ENCODE data around the gene TM4SF5.
A peak's percentile ranks its signal among the peaks of the same experiment; 100 is the strongest.

Gene TM4SF5

DNA sequence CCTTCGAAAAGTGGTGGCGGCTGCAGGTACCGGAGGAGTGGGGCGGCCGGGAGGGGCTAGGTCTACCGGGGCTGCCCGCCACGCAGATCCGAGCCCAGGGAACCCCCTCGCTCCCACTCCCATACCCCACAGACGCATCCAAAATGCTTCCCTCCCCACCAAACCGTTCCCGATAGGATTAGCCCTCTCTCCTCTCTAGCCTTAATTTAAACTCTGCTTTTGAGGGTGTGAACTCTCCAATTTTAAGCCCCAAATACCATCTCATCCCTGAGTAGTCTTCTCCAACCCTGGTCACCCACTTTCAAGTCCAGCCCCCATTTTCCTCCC, 31.7 kb upstream of the TM4SF5 start:
- Histone ChIP-seq H3K27me3 (ENCODE audit: control insufficient read depth, insufficient read depth, low read length) (peaks cover 12% of the 10 kb centered on the region), H3K4me1 (ENCODE audit: control insufficient read depth, insufficient read depth, low read length) (peaks cover 10% of the 10 kb centered on the region), H3K9ac (ENCODE audit: low read length) (peak overlapping the region; percentile 92), H3K36me3 (ENCODE audit: control insufficient read depth, insufficient read depth, low read length) (no peaks in the 10 kb centered on the region), H3K9me3 (ENCODE audit: control insufficient read depth, low read length) (no peaks in the 10 kb centered on the region), H3K4me3 (ENCODE audit: low read length) (peak overlapping the region; percentile 57)

DNA sequence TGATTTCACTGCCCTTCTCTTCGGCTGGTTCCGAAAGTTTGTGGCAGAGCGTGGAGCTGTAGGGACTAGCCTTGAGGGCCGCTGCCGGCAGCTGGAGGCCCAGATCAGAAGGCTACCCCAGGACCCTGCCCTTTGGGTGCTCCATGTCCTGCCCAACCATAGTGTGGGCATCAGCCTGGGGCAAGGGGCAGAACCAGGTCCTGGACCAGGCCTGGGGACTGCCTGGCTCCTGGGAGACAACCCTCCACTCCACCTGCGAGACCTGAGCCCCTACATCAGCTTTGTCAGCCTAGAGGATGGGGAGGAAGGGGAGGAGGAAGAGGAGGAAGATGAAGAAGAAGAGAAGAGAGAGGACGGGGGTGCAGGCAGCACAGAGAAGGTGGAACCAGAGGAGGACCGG, 31.1 kb upstream of the TM4SF5 start:
- Histone ChIP-seq H3K27me3 (ENCODE audit: control insufficient read depth, insufficient read depth, low read length) (peaks cover 16% of the 10 kb centered on the region), H3K36me3 (ENCODE audit: control insufficient read depth, insufficient read depth, low read length) (no peaks in the 10 kb centered on the region), H3K9ac (ENCODE audit: low read length) (peak overlapping the region; percentile 92), H3K4me1 (ENCODE audit: control insufficient read depth, insufficient read depth, low read length) (peaks cover 14% of the 10 kb centered on the region), H3K4me3 (ENCODE audit: low read length) (no peak overlapping the region), H3K9me3 (ENCODE audit: control insufficient read depth, low read length) (no peaks in the 10 kb centered on the region)

DNA sequence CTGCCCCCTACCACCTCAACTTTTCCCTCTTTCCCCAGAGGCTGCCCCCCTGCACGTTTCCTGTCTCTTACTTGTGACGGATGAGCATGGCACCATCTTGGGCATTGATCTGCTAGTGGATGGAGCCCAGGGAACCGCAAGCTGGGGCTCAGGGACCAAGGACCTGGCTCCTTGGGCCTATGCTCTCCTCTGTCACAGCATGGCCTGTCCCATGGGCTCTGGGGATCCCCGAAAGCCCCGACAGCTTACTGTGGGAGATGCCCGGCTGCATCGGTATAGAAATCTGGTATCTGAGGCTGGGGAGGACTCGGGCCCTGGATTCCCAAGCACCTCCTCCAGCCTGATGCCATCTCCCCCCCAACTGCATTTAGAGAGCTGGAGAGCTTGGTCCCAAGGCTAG, 30.1 kb upstream of the TM4SF5 start:
- Histone ChIP-seq H3K9me3 (ENCODE audit: control insufficient read depth, low read length) (no peaks in the 10 kb centered on the region), H3K36me3 (ENCODE audit: control insufficient read depth, insufficient read depth, low read length) (no peaks in the 10 kb centered on the region), H3K4me1 (ENCODE audit: control insufficient read depth, insufficient read depth, low read length) (peaks cover 14% of the 10 kb centered on the region), H3K4me3 (ENCODE audit: low read length) (no peak overlapping the region), H3K27me3 (ENCODE audit: control insufficient read depth, insufficient read depth, low read length) (peaks cover 16% of the 10 kb centered on the region), H3K9ac (ENCODE audit: low read length) (no peak overlapping the region)

DNA sequence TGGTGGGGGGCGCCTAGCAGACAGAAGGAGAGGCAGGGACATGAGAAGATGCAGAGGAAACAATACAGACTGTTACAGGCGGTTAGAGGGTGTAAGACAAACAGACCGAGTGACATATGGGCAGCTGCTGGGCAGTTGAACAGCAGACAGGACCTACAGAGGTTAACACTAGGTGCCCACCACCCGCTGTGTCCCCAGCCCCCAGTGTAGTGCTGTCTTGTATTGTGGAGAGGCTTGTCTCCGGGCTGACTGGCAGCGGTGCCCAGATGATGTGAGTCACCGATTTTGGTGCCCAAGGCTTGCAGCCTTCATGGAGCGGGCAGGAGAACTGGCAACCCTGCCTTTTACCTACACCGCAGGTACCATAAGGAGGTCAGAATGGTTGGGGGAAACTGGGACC, 29.6 kb upstream of the TM4SF5 start:
- Histone ChIP-seq H3K4me3 (ENCODE audit: low read length) (no peak overlapping the region), H3K27me3 (ENCODE audit: control insufficient read depth, insufficient read depth, low read length) (peaks cover 16% of the 10 kb centered on the region), H3K9me3 (ENCODE audit: control insufficient read depth, low read length) (no peaks in the 10 kb centered on the region)

DNA sequence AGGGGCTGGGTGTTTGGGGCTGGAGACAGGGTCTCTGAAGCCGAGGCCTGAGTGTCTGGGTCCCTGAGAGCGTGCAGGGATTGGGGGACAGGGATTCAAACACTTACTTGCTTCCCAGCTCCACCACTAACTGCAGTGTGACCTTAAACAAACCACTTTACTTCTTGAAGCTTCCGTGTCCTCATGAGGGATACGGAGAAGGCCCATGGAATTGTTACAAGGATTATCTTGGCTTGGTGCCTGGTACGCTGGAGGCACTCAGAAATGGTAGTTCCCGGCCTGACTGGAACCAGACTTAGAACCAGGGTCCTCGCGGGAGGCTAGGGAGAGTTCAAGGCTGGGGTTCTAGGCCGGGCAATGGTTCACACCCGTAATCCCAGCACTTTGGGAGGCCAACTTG, 29.1 kb upstream of the TM4SF5 start:
- Histone ChIP-seq H3K4me1 (ENCODE audit: control insufficient read depth, insufficient read depth, low read length) (peaks cover 14% of the 10 kb centered on the region), H3K9me3 (ENCODE audit: control insufficient read depth, low read length) (no peaks in the 10 kb centered on the region), H3K36me3 (ENCODE audit: control insufficient read depth, insufficient read depth, low read length) (no peaks in the 10 kb centered on the region), H3K4me3 (ENCODE audit: low read length) (no peak overlapping the region), H3K9ac (ENCODE audit: low read length) (no peak overlapping the region), H3K27me3 (ENCODE audit: control insufficient read depth, insufficient read depth, low read length) (peaks cover 16% of the 10 kb centered on the region)

More for the DNA sequence above, 29.6 kb upstream of the TM4SF5 start:
- peaks cover 14% of the 10 kb centered on the region for H3K4me1 ChIP-seq (ENCODE audit: control insufficient read depth, insufficient read depth, low read length)
- H3K36me3 ChIP-seq (ENCODE audit: control insufficient read depth, insufficient read depth, low read length): no peaks in the 10 kb centered on the region
- no peak overlapping the region for H3K9ac ChIP-seq (ENCODE audit: low read length)

DNA sequence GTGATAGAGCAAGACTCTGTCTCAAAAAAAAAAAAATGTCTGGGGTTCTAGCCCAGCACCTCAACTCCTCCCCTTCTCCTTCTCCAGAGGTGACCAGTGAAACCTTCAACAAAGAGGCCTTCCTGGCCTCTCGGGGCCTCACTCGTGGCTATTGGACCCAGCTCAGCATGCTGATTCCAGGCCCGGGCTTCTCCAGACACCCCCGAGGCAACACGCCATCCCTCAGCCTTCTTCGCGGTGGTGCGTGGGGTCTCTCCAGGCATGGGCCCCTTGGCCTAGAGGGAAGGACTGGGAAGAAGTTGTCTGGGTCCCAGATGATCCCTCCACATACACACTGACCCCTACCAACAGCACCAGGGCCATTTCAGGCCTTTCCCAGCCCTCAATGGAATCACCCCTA, 28.5 kb upstream of the TM4SF5 start:
- Histone ChIP-seq H3K4me3 (ENCODE audit: low read length) (no peak overlapping the region), H3K4me1 (ENCODE audit: control insufficient read depth, insufficient read depth, low read length) (peaks cover 14% of the 10 kb centered on the region), H3K9me3 (ENCODE audit: control insufficient read depth, low read length) (no peaks in the 10 kb centered on the region), H3K9ac (ENCODE audit: low read length) (no peak overlapping the region), H3K36me3 (ENCODE audit: control insufficient read depth, insufficient read depth, low read length) (no peaks in the 10 kb centered on the region), H3K27me3 (ENCODE audit: control insufficient read depth, insufficient read depth, low read length) (peaks cover 16% of the 10 kb centered on the region)

DNA sequence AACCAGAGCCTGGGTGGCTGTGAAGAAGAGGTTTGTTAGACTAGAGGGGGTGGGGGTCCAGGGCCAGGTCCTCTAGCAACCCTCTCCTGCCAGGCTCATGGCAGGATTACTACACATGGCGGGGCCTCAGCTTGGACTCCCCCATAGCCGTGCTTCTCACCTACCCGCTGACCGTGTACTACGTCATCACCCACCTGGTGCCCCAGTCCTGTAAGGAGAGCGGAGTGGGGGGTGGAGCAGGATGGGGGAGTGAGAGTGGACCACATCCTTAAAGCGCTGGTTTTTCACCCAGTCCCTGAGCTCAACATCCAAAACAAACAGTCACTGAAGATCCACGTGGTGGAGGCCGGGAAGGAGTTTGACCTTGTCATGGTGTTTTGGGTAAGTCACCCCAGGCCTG, 27.8 kb upstream of the TM4SF5 start:
- H3K36me3 ChIP-seq (ENCODE audit: control insufficient read depth, insufficient read depth, low read length): no peaks in the 10 kb centered on the region
- H3K27me3 ChIP-seq (ENCODE audit: control insufficient read depth, insufficient read depth, low read length): peaks cover 21% of the 10 kb centered on the region
- no peak overlapping the region for H3K9ac ChIP-seq (ENCODE audit: low read length)

DNA sequence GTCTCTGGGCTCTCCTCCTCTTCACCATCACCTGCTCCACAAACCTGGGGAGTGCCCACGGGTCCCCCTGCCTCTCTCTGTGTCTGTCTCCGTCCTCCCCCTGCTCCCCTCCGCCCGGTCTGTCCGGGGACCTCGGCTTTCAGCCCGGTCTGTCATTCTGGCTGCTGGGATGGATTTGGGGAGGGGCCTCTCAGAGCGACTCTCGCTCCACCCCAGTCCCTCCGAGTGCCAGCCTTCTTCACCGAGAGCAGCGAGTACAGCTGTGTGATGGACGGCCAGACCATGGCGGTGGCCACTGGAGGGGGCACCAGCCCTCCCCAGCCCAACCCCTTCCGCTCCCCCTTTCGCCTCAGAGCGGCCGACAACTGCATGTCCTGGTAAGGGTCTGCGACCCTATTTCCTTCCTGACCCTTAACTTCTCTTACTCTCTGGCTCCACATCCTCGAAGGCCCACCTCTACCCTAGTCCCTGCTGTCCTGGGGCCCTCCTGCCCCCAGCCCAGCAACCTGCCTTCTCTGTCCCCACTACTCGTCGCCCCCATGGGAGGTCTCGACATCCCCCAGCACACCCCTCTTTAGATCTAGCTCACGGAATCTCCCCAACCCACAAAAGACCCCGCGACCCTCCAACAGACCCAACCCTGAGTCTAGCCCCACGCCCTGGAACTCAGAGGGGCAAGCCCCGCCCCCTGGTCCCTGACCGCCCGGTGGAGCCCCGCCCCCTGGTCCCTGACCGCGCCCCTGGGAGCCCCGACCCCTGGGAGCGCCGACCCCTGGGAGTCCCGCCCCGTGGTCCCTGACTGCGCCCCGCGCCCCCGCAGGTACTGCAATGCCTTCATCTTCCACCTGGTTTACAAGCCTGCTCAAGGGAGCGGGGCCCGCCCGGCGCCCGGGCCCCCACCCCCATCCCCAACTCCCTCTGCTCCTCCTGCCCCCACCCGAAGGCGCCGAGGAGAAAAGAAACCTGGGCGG, 26.4 kb upstream of the TM4SF5 start:
- Histone ChIP-seq H3K9ac (ENCODE audit: low read length) (no peak overlapping the region), H3K27me3 (ENCODE audit: control insufficient read depth, insufficient read depth, low read length) (peaks cover 23% of the 10 kb centered on the region), H3K36me3 (ENCODE audit: control insufficient read depth, insufficient read depth, low read length) (no peaks in the 10 kb centered on the region), H3K9me3 (ENCODE audit: control insufficient read depth, low read length) (no peaks in the 10 kb centered on the region), H3K4me1 (ENCODE audit: control insufficient read depth, insufficient read depth, low read length) (peaks cover 5% of the 10 kb centered on the region), H3K4me3 (ENCODE audit: low read length) (no peak overlapping the region)

More for the DNA sequence above, 27.8 kb upstream of the TM4SF5 start:
- Histone ChIP-seq H3K4me1 (ENCODE audit: control insufficient read depth, insufficient read depth, low read length) (peaks cover 7% of the 10 kb centered on the region), H3K4me3 (ENCODE audit: low read length) (no peak overlapping the region), H3K9me3 (ENCODE audit: control insufficient read depth, low read length) (no peaks in the 10 kb centered on the region)

DNA sequence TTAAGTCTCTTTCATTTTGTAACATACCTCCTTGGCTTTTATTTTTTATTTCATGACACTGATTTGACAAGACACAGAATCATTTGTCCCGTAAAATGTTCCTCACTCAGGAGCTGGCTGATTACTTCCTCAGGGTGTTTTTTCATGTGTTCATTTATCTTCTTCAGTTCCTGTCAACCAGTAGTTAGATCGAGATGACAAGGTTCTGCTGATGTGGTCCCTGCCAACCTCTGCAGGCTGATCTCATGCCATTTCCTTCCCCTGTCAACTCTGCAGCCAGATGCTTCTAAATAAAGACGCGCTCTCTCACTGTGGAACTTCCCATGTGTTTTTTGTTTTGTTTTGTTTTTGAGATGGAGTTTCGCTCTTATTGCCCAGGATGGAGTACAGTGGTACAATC, 23.8 kb upstream of the TM4SF5 start:
- Histone ChIP-seq H3K9ac (ENCODE audit: low read length) (no peak overlapping the region), H3K9me3 (ENCODE audit: control insufficient read depth, low read length) (no peaks in the 10 kb centered on the region), H3K4me3 (ENCODE audit: low read length) (no peak overlapping the region), H3K36me3 (ENCODE audit: control insufficient read depth, insufficient read depth, low read length) (no peaks in the 10 kb centered on the region), H3K27me3 (ENCODE audit: control insufficient read depth, insufficient read depth, low read length) (peaks cover 23% of the 10 kb centered on the region), H3K4me1 (ENCODE audit: control insufficient read depth, insufficient read depth, low read length) (peaks cover 5% of the 10 kb centered on the region)

DNA sequence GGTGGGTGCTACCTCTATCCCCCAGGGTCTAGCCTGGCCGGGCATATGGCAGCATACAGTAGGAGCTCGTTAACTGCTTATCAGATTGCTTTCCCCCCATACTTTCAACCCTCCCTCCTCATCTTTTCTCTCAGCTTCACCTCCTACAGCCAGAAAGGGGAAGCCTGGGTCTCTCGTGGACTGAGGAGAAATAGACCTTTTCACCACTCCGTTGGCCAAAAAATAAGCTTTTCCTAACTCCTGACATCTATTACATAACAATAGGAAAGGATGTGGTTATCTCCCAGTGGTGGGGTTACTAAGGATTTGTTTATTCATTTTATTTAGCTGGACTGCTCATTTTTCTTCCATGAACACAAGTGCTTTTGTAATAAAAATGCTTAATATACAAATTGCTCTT, 23.0 kb upstream of the TM4SF5 start:
- Histone ChIP-seq H3K9ac (ENCODE audit: low read length) (no peak overlapping the region), H3K27me3 (ENCODE audit: control insufficient read depth, insufficient read depth, low read length) (peaks cover 19% of the 10 kb centered on the region), H3K9me3 (ENCODE audit: control insufficient read depth, low read length) (no peaks in the 10 kb centered on the region), H3K4me3 (ENCODE audit: low read length) (no peak overlapping the region), H3K36me3 (ENCODE audit: control insufficient read depth, insufficient read depth, low read length) (no peaks in the 10 kb centered on the region), H3K4me1 (ENCODE audit: control insufficient read depth, insufficient read depth, low read length) (peaks cover 5% of the 10 kb centered on the region)

DNA sequence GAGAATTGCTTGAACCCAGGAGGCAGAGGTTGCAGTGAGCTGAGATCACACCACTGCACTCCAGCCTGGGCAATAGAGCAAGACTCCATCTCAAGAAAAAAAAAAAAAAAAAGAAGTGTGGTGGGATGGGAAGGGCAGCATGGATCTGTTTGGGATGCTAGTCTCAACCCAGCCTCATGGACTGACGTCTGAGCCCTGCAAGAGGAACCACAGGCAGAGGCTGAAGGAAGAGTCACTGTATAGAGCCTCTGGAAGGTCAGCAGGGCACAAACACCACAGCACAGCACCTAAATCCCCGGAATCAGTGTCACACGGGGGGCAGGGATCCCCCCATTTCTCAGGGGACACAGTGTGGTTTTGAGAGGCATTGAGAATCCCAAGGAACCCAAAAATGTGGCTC, 21.1 kb upstream of the TM4SF5 start:
- Histone ChIP-seq H3K9ac (ENCODE audit: low read length) (no peak overlapping the region), H3K4me1 (ENCODE audit: control insufficient read depth, insufficient read depth, low read length) (no peaks in the 10 kb centered on the region), H3K9me3 (ENCODE audit: control insufficient read depth, low read length) (no peaks in the 10 kb centered on the region), H3K27me3 (ENCODE audit: control insufficient read depth, insufficient read depth, low read length) (peaks cover 9% of the 10 kb centered on the region), H3K4me3 (ENCODE audit: low read length) (no peak overlapping the region), H3K36me3 (ENCODE audit: control insufficient read depth, insufficient read depth, low read length) (no peaks in the 10 kb centered on the region)

DNA sequence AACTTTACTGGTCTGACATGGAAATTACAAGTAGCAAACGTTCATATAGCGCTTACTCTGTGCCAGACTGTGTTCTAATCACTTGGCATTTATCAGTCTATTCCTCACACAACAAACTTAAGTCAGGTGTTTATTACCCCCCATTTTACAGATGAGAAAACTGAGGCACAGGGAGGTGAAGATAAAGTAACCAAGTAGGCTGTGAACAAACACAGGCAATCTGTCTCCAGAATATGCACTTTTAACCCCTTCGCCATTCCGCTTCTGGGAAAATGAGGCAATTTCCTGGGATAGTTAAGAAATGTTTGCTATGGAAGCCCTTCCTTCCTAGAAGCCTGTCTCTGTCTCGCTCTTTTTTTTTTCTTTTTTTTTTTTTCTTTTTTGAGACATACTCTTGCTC, 19.8 kb upstream of the TM4SF5 start:
- H3K36me3 ChIP-seq (ENCODE audit: control insufficient read depth, insufficient read depth, low read length): no peaks in the 10 kb centered on the region
- H3K4me1 ChIP-seq (ENCODE audit: control insufficient read depth, insufficient read depth, low read length): no peaks in the 10 kb centered on the region
- H3K27me3 ChIP-seq (ENCODE audit: control insufficient read depth, insufficient read depth, low read length): peaks cover 9% of the 10 kb centered on the region
- no peak overlapping the region for H3K4me3 ChIP-seq (ENCODE audit: low read length)
- H3K9ac ChIP-seq (ENCODE audit: low read length): no peak overlapping the region
- H3K9me3 ChIP-seq (ENCODE audit: control insufficient read depth, low read length): no peaks in the 10 kb centered on the region
